K562 (cell line): ENCODE results near the gene SYNRG. TPM values are rescaled to one million over a fixed set of nuclear protein-coding genes. Genes with fewer than 3 reads are reported as not detected.

ENCODE experiments used
- ATAC-seq: fragments of 200-7000 bp; cut with Tn5 transposase; 3 replicates; pipeline ENCODE4 v1.9.1; 2020; ENCODE audit warnings: moderate library complexity
- BruUV-seq: library from RNA; stranded (reverse); fragments of 400-500 nt; replicated peaks from 2 replicates; lab custom pipeline; 2021; lab: Mats Ljungman, UMichigan
- CTCF ChIA-PET: fragments of 300-600 bp; formaldehyde crosslinking; extraction: SDS; loops from one replicate; lab custom pipeline; 2021; ENCODE audit warnings: low intra/inter-chr PET ratio; lab: Yijun Ruan, JAX
- POLR2A ChIA-PET: fragments of 300-600, 350-650 bp; sonication (Branson Sonifier 250); formaldehyde crosslinking; extraction: SDS; loops from one replicate; lab custom pipeline; 2021; ENCODE audit warnings: antibody characterized with exemption, inconsistent platforms; lab: Yijun Ruan, JAX
- DNase-seq, 4 experiments: peaks; one replicate each; pipeline versions ENCODE4 v3.0.0 to v3.0.0-alpha.2; 2011 to 2018; ENCODE audit warnings: low spot score in 3 of 4, mixed read lengths in 3 of 4; ENCODE audit errors: extremely low read depth in 1 of 4
- FAIRE-seq: peaks from 2 replicates; lab custom pipeline; 2011; peaks lifted over from hg19 to GRCh38; lab: Jason Lieb, UNC
- H2AFZ ChIP-seq: 2 replicates; pipeline ENCODE4 v1.6.0; 2011; ENCODE audit warnings: low read depth, low read length, control low read depth, inconsistent platforms
- H3K27ac ChIP-seq: fragments of 200-600 bp; 3 replicates; pipeline ENCODE4 v1.8.0; 2011; ENCODE audit warnings: low read depth, mild to moderate bottlenecking, control low read depth, inconsistent platforms, low read length, moderate library complexity, mixed read lengths; ENCODE audit errors: extremely low read depth
- H3K27me3 ChIP-seq, 2 experiments: fragments of 300-600 bp in 1 of 2; 2 replicates in 1 of 2; 3 replicates in 1 of 2; pipeline versions ENCODE4 v1.6.0 to v1.8.0; 2011; ENCODE audit warnings: inconsistent platforms in 2 of 2, low read length in 2 of 2, mild to moderate bottlenecking in 1 of 2, mixed read lengths in 1 of 2, moderate library complexity in 1 of 2; ENCODE audit not compliant: control insufficient read depth in 2 of 2, insufficient read depth in 2 of 2
- H3K36me3 ChIP-seq: fragments of 300-600 bp; 3 replicates; pipeline ENCODE4 v1.8.0; 2011; ENCODE audit warnings: mild to moderate bottlenecking, low read length, inconsistent platforms; ENCODE audit not compliant: control insufficient read depth, insufficient read depth
- H3K4me1 ChIP-seq, 2 experiments: fragments of 200-600 bp in 1 of 2; replicated peaks in 1 of 2; 2 replicates in 1 of 2; 3 replicates in 1 of 2; pipeline versions ENCODE4 v1.5.1 to v1.8.0; 2011; ENCODE audit warnings: inconsistent platforms in 2 of 2, low read length in 2 of 2, mild to moderate bottlenecking in 1 of 2, mixed read lengths in 1 of 2, moderate library complexity in 1 of 2; ENCODE audit not compliant: control insufficient read depth in 2 of 2, insufficient read depth in 2 of 2
- H3K4me2 ChIP-seq: 2 replicates; pipeline ENCODE4 v1.6.1; 2011; ENCODE audit warnings: low read length, control low read depth, inconsistent platforms, mixed read lengths; ENCODE audit not compliant: insufficient read depth
- H3K4me3 ChIP-seq: fragments of 200-600 bp; sonication (generic), shearing (Covaris generic); 2 replicates; pipeline ENCODE4 v1.5.1; 2016; ENCODE audit warnings: control low read depth, inconsistent platforms
- H3K79me2 ChIP-seq: fragments of 200-600 bp; 3 replicates; pipeline ENCODE4 v1.8.0; 2011; ENCODE audit warnings: low read length, inconsistent platforms; ENCODE audit not compliant: control insufficient read depth, insufficient read depth
- H3K9ac ChIP-seq, 2 experiments: 2 replicates each; pipeline versions ENCODE4 v1.6.0 to v1.6.1; 2011; ENCODE audit warnings: low read depth in 2 of 2, low read length in 2 of 2, control low read depth in 1 of 2, inconsistent platforms in 1 of 2, mild to moderate bottlenecking in 1 of 2, mixed read lengths in 1 of 2; ENCODE audit not compliant: insufficient read depth in 1 of 2
- H3K9me1 ChIP-seq: one replicate; pipeline ENCODE4 v1.6.0; 2011; ENCODE audit warnings: inconsistent platforms, mild to moderate bottlenecking, low read length, moderate library complexity; ENCODE audit not compliant: control insufficient read depth, insufficient read depth
- H3K9me3 ChIP-seq: replicated peaks from 2 replicates; pipeline ENCODE4 v1.5.1; 2011; ENCODE audit warnings: low read depth, low read length, inconsistent platforms; ENCODE audit not compliant: control insufficient read depth, insufficient read depth
- H4K20me1 ChIP-seq: replicated peaks from 2 replicates; pipeline ENCODE4 v1.6.1; 2011; ENCODE audit warnings: low read length, inconsistent platforms, mixed read lengths; ENCODE audit not compliant: control insufficient read depth, insufficient read depth
- AFF1 ChIP-seq, 2 experiments: fragments of 450-650 bp; IDR thresholded peaks; 2 replicates each; pipeline ENCODE4 v1.6.1; 2018; ENCODE audit warnings: mild to moderate bottlenecking in 2 of 2, low read depth in 1 of 2; ENCODE audit not compliant: partially characterized antibody in 2 of 2
- ARID3B ChIP-seq: fragments of 250-450 bp; sonication (Bioruptor Pico); IDR thresholded peaks from 2 replicates; pipeline ENCODE4 v1.4.0; 2020; ENCODE audit warnings: borderline replicate concordance
- DDX20 ChIP-seq: fragments of 450-650 bp; IDR thresholded peaks from 2 replicates; pipeline ENCODE4 v1.6.1; 2016; ENCODE audit warnings: missing genetic modification characterization, low read depth, mild to moderate bottlenecking, missing compliant biosample characterization, moderate library complexity
- DMBX1 ChIP-seq: fragments of 250-450 bp; sonication (Bioruptor Pico); IDR thresholded peaks from 2 replicates; pipeline ENCODE4 v1.8.0; 2022; ENCODE audit warnings: inconsistent platforms, mild to moderate bottlenecking, moderate library complexity, borderline replicate concordance
- ELF1 ChIP-seq: fragments of 200-800 bp; sonication (Bioruptor generic); IDR thresholded peaks from 2 replicates; pipeline ENCODE4 v1.6.1; 2016; ENCODE audit warnings: missing genetic modification characterization, missing compliant biosample characterization
- GABPB1 ChIP-seq: sonication (generic); formaldehyde crosslinking; IDR thresholded peaks from 2 replicates; pipeline ENCODE4 v1.8.0; 2022; ENCODE audit warnings: mild to moderate bottlenecking, missing genetic modification reagents
- GTF2A2 ChIP-seq: IDR thresholded peaks from 2 replicates; pipeline ENCODE4 v1.6.1; 2016; ENCODE audit warnings: mild to moderate bottlenecking, missing genetic modification characterization, missing compliant biosample characterization
- MEF2D ChIP-seq: conservative IDR thresholded peaks from 2 replicates; pipeline ENCODE4 v1.6.1; 2016; ENCODE audit warnings: low read depth, missing genetic modification characterization, missing compliant biosample characterization
- TOE1 ChIP-seq, 2 experiments: fragments of 450-650 bp in 1 of 2; sonication (generic) in 1 of 2; formaldehyde crosslinking in 1 of 2; IDR thresholded peaks; 2 replicates each; pipeline versions ENCODE4 v1.7.1 to v1.8.0; 2016 to 2022; ENCODE audit warnings: borderline replicate concordance in 2 of 2, mild to moderate bottlenecking in 2 of 2, antibody characterized with exemption in 1 of 2, inconsistent platforms in 1 of 2, low read depth in 1 of 2, missing genetic modification reagents in 1 of 2, moderate library complexity in 1 of 2
- YY1 ChIP-seq, 3 experiments: IDR thresholded peaks; 2 replicates each; pipeline ENCODE4 v1.6.1; 2011; ENCODE audit warnings: low read length in 2 of 3, mild to moderate bottlenecking in 2 of 3, moderate library complexity in 2 of 3, borderline replicate concordance in 1 of 3, control low read depth in 1 of 3, low read depth in 1 of 3; ENCODE audit not compliant: insufficient read depth in 3 of 3, insufficient replicate concordance in 2 of 3, control insufficient read depth in 1 of 3, insufficient read length in 1 of 3; ENCODE audit errors: extremely low read depth in 1 of 3
- ZBTB12 ChIP-seq: fragments of 250-450 bp; sonication (Bioruptor Pico); IDR thresholded peaks from 2 replicates; pipeline ENCODE4 v1.4.0; 2020
- ZEB2 ChIP-seq: fragments of 450-650 bp; IDR thresholded peaks from 2 replicates; pipeline ENCODE4 v1.6.1; 2016
- ZNF232 ChIP-seq: sonication (generic); formaldehyde crosslinking; IDR thresholded peaks from 2 replicates; pipeline ENCODE4 v1.8.0; 2022; ENCODE audit warnings: mild to moderate bottlenecking, missing genetic modification reagents
- ZNF780A ChIP-seq: fragments of 250-450 bp; sonication (Bioruptor Pico); IDR thresholded peaks from 2 replicates; pipeline ENCODE4 v1.5.0; 2021; ENCODE audit warnings: mild to moderate bottlenecking
- WGBS: fragments of 100-300 bp; shearing (Covaris generic); methylation state at CpG from one replicate; pipeline ENCODE4 v1.1.6; 2016; ENCODE audit warnings: low coverage, mixed read lengths; ENCODE audit not compliant: insufficient coverage; ENCODE audit errors: missing lambda C conversion rate; 5-methylcytosine and 5-hydroxymethylcytosine counted together
- in situ Hi-C: fragments of 300-500 bp; cut with MboI; formaldehyde crosslinking; loops from 4 replicates; pipeline ENCODE4 v1.15.0; 2018; ENCODE audit warnings: inconsistent platforms, mixed read lengths
- intact Hi-C: fragments of 100-400 bp; cut with micrococcal nuclease; formaldehyde crosslinking; loops from 2 replicates; pipeline ENCODE4 v1.14.2; 2022
- polyA plus RNA-seq, 8 experiments: library from polyadenylated mRNA; depleted of rRNA in 4 of 8; stranded (reverse) in 5 of 8; unstranded in 3 of 8; fragments of >200 nt; fragmentation: Nextera tagmentation in 2 of 8; fragmentation: Illumina TruSeq in 1 of 8; extraction: Ambion mirVana in 2 of 8; extraction: Trizol in 1 of 8; gene quantifications; 2 replicates each; pipeline versions ENCODE4 v1.2.1 to v1.2.3, GENCODE V29; 2011 to 2014; ENCODE audit warnings: inconsistent platforms in 1 of 8, missing spikeins in 1 of 8
- total RNA-seq, 7 experiments: library from RNA; depleted of rRNA in 6 of 7; stranded (reverse); fragments of >200 nt in 6 of 7; fragmentation: Illumina TruSeq in 2 of 7; extraction: Trizol in 2 of 7; gene quantifications; 2 replicates each; pipeline versions ENCODE4 v1.2.1 to v1.2.3, GENCODE V29; 2011 to 2021; ENCODE audit warnings: low replicate concordance in 1 of 7

The SYNRG gene
- total and polyA plus RNA-seq, 9 of the 15 experiments (the other 6 are each of a cell fraction or from before 2014, with no cell fraction given) = 2.9 to 28.2 (median 15.1) TPM

- Histone ChIP-seq H2AFZ (no peak overlapping the region), H3K4me2 (no peak overlapping the region), H3K4me3 (no peak overlapping the region), H3K36me3 (peaks cover 55% of the 10 kb centered on the region), H3K4me1 (no peaks in the 10 kb centered on the region), H3K9me3 (no peaks in the 10 kb centered on the region), H4K20me1 (no peaks in the 10 kb centered on the region), H3K27me3 (no peaks in the 10 kb centered on the region), H3K79me2 (no peaks in the 10 kb centered on the region), H3K9ac (no peak overlapping the region), H3K9me1 (no peaks in the 10 kb centered on the region), H3K27ac (no peak overlapping the region)
- FAIRE-seq (no peak), ATAC-seq (no peak), DNase-seq (no peak)
- 86% methylated on average over 4 of the region's 4 CpGs for WGBS
- CTCF ChIA-PET = no interaction called here
- POLR2A ChIA-PET = interaction anchor here (1.0 to 1.1 kb wide), 2 partner anchors 11 to 27 kb away, joined by 3 read pairs; no protein-coding TSS in a partner anchor
- BruUV-seq = no TSS peak
- in situ Hi-C loops = no loop called here
- intact Hi-C loops = no loop called here
- no peak for TF ChIP-seq TOE1 (IDR thresholded peaks at IDR 0.05; ENCODE audit: borderline replicate concordance)
- TF ChIP-seq TOE1 (CRISPR knock-in tag; IDR thresholded peaks at IDR 0.05; ENCODE audit: borderline replicate concordance, low read depth) = no peak
- no peak for TF ChIP-seq MEF2D (tag)
- TF ChIP-seq GABPB1 = no peak
- TF ChIP-seq YY1 (IDR thresholded peaks at IDR 0.05; ENCODE audit: borderline replicate concordance in 1 of 3, control insufficient read depth in 1 of 3, extremely low read depth in 1 of 3, insufficient read depth in 3 of 3, insufficient read length in 1 of 3, insufficient replicate concordance in 2 of 3, low read depth in 1 of 3, low read length in 2 of 3) = no peak
- TF ChIP-seq ZNF780A = no peak
- no peak for TF ChIP-seq GTF2A2
- TF ChIP-seq DMBX1 (CRISPR knock-in tag) = no peak
- TF ChIP-seq ZBTB12 (CRISPR knock-in tag) = no peak
- TF ChIP-seq ZEB2 = no peak
- no peak for TF ChIP-seq AFF1 (IDR thresholded peaks at IDR 0.05; ENCODE audit: low read depth in 1 of 2, partially characterized antibody in 2 of 2)
- no peak for TF ChIP-seq ARID3B (CRISPR knock-in tag)
- TF ChIP-seq ELF1 (tag) = no peak
- no peak for TF ChIP-seq ZNF232 (CRISPR knock-in tag)
- no peak for TF ChIP-seq DDX20
Measured at GRCh38 chr17:37476431-37477120, 132.6 kb downstream of the SYNRG start.
